NCI-H1694 treated with DMSO at 0.1 percent for 48 hours (cell line): ENCODE results near the gene PSENEN.

ENCODE experiments used
- DNase-seq: peaks from one replicate; lab custom pipeline; 2025; lab: John Stamatoyannopoulos, UW

PSENEN gene

DNA sequence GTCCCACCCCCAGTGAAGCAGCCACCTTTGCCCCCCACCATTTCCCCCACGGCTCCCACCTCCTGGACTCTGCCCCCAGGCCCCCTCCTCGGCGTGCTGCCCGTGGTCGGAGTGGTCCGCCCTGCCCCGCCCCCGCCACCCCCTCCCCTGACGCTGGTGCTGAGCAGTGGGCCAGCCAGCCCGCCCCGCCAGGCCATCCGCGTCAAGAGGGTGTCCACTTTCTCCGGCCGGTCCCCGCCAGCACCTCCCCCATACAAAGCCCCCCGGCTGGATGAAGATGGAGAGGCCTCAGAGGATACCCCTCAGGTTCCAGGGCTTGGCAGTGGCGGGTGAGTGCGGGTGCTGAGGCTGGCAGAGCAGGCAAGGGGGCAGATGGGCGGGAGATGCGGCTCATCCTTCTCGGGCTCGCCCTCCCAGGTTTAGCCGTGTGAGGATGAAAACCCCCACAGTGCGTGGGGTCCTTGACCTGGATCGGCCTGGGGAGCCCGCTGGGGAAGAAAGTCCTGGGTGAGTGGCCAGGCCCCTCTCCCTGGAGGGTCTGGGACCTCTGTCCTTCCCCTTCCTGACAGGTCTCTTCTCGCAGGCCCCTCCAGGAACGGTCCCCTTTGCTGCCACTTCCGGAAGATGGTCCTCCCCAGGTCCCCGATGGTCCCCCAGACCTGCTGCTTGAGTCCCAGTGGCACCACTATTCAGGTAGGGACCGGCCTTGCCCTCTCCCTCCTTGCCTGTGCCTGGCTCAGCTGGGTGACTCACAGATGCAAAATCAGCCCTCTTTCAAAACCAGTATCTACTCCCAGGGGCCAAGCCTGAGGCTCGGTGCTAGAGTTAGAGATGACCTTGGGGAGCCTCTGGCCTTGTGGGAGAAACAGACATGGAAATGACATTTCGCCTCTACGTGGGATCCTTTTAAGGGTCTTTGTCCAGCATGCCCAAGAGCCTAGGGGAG is 12.0 kb upstream of the PSENEN start:
- DNase-seq: no peak

DNA sequence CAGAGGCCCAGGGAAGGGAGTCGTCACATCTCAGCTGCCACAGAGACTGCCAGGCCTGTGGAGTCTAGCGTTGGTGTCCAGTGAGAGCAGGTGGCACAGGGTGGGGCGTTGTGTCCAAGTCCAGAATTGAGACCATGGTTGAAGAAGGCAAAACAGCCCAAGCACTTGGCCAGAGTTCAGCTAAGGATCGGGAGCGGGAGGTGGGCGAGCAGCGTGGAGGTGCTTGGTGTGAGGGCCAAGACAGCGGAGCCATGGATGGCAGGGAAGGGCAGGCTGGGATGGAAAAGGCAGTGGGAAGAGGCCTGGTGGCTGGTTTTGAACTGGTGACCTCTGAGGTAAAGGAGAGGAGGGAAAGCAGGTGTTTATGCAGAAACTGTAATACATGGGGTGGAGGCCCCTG is 11.2 kb upstream of the PSENEN start:
- no peak for DNase-seq

GRCh38 chr19:35734889-35735288 is 10.6 kb upstream of the PSENEN start:
- DNase-seq: no peak

DNA sequence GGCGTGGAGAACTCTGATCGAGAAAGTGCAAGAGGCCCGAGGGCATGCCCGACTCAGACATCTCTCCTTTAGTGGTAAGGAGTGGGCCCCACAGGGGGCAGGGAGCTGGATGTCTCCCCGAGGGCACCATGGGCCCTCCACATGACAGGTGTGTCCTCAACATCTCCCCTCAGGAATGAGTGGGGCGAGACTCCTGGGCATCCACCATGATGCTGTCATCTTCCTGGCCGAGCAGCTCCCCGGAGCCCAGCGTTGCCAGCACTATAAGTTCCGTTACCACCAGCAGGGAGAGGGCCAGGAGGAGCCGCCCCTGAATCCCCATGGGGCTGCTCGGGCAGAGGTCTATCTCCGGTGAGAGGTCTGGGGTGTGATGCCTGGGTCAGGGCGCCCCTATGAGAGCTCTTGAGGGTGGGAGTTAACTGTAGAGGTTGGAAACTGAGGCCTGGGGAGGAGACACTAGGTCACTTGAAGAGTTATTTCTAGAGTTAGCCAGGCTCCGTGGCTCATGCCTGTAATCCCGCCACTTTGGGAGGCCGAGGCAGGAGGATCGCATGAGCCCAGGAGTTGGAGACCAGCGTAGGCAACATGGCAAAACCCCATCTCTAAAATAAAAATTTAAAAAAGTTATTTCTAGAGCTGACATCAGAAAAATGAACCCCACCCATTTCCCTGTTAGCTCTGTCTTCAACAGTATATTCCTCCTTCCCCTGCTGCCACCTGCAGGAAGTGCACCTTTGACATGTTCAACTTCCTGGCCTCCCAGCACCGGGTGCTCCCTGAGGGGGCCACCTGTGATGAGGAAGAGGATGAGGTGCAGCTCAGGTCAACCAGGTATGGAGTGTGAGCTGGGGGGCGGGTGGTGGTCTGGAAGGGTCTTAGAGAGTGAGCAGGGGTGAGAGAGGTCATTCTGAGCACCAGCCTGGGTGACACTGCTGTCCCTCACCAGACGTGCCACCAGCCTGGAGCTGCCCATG is 8.3 kb upstream of the PSENEN start:
- no peak for DNase-seq

GRCh38 chr19:35738021-35738886 is 7.2 kb upstream of the PSENEN start:
- DNase-seq: no peak

GRCh38 chr19:35738887-35739229 is 6.6 kb upstream of the PSENEN start:
- DNase-seq: no peak

DNA sequence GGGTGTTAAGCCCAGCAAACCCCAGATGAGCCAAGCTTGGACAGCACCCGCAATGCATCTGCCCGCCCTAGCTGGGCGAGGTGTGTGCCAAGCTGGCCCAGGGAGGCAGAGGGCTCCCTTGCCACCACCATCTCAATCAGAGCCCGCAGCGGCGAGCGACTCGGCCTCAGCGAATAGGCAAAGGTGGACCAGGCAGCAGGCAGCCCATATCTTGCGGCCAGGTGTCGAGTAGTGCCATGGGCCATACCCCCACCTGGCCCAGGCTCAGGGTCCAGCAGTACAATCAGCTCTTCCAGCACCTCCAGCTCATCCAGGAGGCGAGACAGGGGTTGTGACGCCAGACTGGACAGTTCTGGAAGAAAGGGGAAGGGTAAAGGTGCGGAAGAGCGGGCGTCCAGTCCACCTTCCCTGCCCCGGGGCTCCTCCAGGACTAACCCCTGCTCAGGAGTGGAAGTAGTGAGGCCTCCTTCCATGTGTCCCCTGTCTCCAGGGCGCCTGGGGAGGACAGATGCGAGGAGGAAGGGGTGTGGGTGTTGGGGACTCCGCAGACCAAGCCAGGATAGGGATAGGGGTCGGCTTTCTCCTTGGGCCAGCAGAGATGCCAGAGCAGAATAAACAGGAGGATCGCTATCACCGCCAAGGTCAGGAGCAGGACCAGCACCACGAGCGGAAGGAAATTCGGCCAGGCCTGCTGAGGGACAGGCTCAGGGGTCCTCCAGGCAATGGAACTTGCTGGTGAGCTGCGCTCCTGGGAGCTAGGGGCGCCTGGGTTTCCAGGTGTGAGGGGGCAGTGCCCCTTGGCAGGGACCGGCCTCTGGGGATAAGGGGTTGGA is 6.0 kb upstream of the PSENEN start:
- no peak for DNase-seq

GRCh38 chr19:35740108-35740422 is 5.4 kb upstream of the PSENEN start:
- no peak for DNase-seq

- DNase-seq: peak; percentile 99
Measured at GRCh38 chr19:35740423-35741202, 4.8 kb upstream of the PSENEN start.

DNA sequence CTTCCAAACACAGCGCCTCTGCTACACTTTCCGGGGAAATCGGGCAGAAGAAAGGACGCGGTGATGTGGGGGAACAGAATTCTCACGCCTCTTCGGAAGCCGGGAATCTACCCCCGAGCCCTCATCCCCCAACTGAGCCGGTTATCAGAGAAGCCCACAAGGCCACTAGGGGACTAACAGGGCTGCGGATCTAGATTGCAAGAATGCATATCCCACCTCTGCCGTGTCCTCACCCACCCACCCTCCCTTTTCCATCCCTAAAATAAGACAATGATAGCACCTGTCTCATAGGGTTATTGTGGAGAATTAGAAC is 4.3 kb upstream of the PSENEN start:
- no peak for DNase-seq

GRCh38 chr19:35742121-35742724 is 3.2 kb upstream of the PSENEN start, which contains the start of gene IGFLR1:
IGFLR1 (minus strand) TSS chr19:35742452; CDS start chr19:35741180, 1,272 bp downstream.
- DNase-seq: no peak

DNA sequence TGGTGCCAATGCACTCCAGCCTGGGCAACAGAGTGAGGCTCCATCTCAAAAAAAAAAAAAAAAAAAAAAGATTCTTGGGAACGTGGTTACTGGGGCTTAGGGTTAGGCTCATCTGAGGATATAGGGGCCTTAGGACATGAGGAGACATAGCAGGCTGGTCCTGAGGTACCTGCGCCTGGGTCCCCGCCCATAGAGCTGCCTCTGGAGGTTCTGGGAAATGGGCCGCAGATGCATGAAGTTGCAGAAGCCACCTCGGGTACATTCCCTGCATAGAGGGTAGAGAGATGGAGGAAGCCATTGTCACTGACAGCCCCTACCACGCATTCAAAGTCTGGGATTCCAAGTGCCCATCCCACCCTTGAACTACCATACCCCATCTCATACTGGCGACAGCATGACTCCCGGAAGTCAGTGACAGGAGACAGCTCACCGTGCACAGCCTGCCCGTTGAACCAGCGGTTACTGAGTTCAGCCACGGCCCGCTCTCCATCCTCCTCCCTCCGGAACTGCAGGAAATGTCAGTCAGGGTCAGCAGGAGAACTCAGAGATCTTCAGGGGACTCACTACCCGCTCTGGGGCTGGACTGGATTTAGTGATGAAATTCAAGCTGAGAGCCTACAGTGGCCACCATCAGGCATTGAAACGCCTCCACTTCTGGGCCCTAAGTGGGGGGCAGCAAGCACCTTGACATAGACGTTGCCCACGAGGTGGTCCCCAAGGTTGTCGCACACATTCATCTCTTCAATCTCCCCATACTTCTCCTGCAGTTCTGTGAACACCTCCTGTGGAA is 1.6 kb upstream of the PSENEN start:
- no peak for DNase-seq

DNA sequence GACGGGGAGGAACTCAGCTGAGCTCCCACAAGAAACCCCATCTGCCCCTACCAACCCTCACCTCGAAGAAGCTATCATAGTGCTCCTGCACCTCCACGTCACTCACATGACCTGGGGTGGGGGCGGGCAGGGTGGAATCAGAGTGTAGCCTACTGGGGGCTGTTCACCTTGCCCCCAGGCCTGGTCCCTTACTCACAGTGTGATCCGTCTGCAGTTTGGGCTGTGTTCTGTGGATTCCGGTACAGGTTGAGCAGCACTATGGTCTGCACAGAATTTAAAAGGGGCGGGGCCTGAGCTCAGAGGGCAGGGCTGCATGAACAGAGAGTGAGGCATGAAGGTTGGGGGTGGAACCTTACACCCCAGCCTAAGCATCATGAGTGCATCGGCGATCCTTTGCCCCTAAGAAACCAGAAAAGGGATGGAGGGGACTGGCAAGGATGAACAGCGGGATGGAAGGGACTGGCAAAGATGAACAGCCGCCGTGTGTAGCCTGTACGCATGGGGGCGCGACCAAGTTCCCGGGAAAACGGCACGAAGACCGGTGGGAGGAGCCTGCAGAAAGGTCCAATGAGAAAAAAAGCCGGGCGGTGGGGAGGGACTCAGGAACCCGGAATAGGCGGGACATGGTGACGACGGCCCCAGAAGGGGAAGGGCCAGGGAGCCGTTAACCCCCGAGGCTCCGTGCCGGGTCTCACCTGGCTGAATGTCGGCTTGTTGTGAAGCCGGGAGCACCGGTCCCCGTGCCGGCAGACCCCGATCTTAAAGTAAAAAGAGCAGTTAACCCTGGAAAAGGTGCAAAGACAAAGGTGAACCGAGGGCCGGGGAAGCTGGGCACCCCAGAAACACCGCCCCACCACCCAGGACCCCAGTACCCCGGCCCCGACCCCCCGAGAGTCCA is 772 bp upstream of the PSENEN start:
- peak; percentile 92 for DNase-seq

- DNase-seq: no peak
Measured at GRCh38 chr19:35746087-35746462, 624 bp downstream of the PSENEN start.

DNA sequence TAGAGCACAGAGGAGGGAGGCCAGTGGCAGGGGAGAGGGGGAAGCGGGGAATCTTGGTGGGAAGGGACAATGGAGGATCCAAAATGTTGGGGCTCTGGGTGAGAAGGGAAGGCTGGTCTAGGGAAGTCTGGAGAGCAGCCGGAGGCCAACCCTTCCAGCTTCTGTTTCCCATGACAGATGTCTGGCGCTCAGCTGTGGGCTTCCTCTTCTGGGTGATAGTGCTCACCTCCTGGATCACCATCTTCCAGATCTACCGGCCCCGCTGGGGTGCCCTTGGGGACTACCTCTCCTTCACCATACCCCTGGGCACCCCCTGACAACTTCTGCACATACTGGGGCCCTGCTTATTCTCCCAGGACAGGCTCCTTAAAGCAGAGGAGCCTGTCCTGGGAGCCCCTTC is 1.1 kb downstream of the PSENEN start:
- no peak for DNase-seq

- DNase-seq: peak; percentile 99
Measured at GRCh38 chr19:35748106-35749020, 2.9 kb downstream of the PSENEN start, which contains the start of gene LIN37. LIN37 (plus strand) TSS chr19:35748576; CDS start chr19:35748725, 149 bp downstream.

DNA sequence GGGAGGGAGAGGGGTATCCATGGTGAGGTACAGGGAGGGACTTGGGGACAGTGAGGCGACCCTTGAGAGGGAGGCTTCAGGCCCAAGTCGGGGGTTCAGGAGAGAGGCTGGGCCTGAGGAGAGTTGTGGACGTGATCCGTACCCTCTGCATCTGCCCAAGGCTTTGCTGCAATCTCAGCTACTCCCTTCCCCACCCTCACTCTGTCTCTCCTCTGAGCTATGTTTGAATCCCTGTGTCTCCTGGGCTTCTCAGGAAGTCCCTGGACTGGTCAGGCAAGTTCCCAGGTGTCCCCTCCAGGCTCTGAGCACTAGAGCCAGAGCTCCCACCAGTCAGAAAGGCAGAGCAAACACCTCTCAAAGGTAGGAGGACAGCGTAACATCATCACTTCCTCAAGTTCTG is 4.7 kb downstream of the PSENEN start:
- DNase-seq: no peak
